Measurements from ENCODE around the gene TST.
"Not testable (repeated sequence)": the region's sequence is repeated elsewhere in the genome, so short reads cannot be mapped to it uniquely, and the experiment has no call there.

TST gene

GRCh38 chr22:37014415-37014806 is 4.8 kb downstream of the TST start:
- no peak for DNase-seq (ENCODE audit: low spot score)

- no peak for DNase-seq (ENCODE audit: low spot score)
These were observed 6.3 kb downstream of the TST start for GRCh38 chr22:37012956-37013355.

GRCh38 chr22:37012262-37012904 is 6.9 kb downstream of the TST start:
- DNase-seq (ENCODE audit: low spot score) = peak; percentile 35

- no peak for DNase-seq (ENCODE audit: low spot score)
These were observed 7.8 kb downstream of the TST start for GRCh38 chr22:37011472-37011871.

GRCh38 chr22:37010976-37011375 is 8.3 kb downstream of the TST start:
- no peak for DNase-seq (ENCODE audit: low spot score)

GRCh38 chr22:37010174-37010573 is 9.1 kb downstream of the TST start:
- no peak for DNase-seq (ENCODE audit: low spot score)

GRCh38 chr22:37009490-37009889 is 9.8 kb downstream of the TST start:
- DNase-seq (ENCODE audit: low spot score) = no peak

- DNase-seq (ENCODE audit: low spot score) = no peak
These were observed 10.9 kb downstream of the TST start for GRCh38 chr22:37008365-37008764.

GRCh38 chr22:37007651-37008050 is 11.6 kb downstream of the TST start:
- DNase-seq (ENCODE audit: low spot score) = no peak

- DNase-seq (ENCODE audit: low spot score) = no peak
These were observed 16.6 kb downstream of the TST start for GRCh38 chr22:37002633-37003032.

- DNase-seq (ENCODE audit: low spot score) = no peak
These were observed 17.4 kb downstream of the TST start for GRCh38 chr22:37001826-37002225.

- DNase-seq (ENCODE audit: low spot score) = no peak
These were observed 18.3 kb downstream of the TST start for GRCh38 chr22:37000676-37001534.

- DNase-seq (ENCODE audit: low spot score) = no peak
These were observed 19.8 kb downstream of the TST start for GRCh38 chr22:36999463-36999862.

GRCh38 chr22:36998620-36999351 is 20.5 kb downstream of the TST start:
- no peak for DNase-seq (ENCODE audit: low spot score)

- no peak for DNase-seq (ENCODE audit: low spot score)
These were observed 21.5 kb downstream of the TST start for GRCh38 chr22:36997746-36998145.

GRCh38 chr22:36991206-36991605 is 28.0 kb downstream of the TST start:
- DNase-seq (ENCODE audit: low spot score) = no peak

- DNase-seq (ENCODE audit: low spot score) = no peak
These were observed 28.8 kb downstream of the TST start for GRCh38 chr22:36990457-36990856.

- DNase-seq (ENCODE audit: low spot score) = not testable (repeated sequence)
These were observed 30.2 kb downstream of the TST start for GRCh38 chr22:36989012-36989411.

GRCh38 chr22:36988075-36988832 is 31.0 kb downstream of the TST start:
- no peak for DNase-seq (ENCODE audit: low spot score)

GRCh38 chr22:36986242-36986821 is 32.9 kb downstream of the TST start:
- no peak for DNase-seq (ENCODE audit: low spot score)

GRCh38 chr22:36985211-36985889 is 33.9 kb downstream of the TST start:
- DNase-seq (ENCODE audit: low spot score) = no peak

Measured in LoVo (cell line).